K562 (cell line): ENCODE measurements around the gene ATG12.

Source experiments
- DACH1 ChIP-seq: fragments of 450-650 bp; IDR thresholded peaks from 2 replicates; pipeline ENCODE4 v1.6.1; 2018; ENCODE audit not compliant: partially characterized antibody
- HDGF ChIP-seq: fragments of 450-650 bp; IDR thresholded peaks from 2 replicates; pipeline ENCODE4 v1.6.1; 2016
- LEF1 ChIP-seq: fragments of 450-650 bp; IDR thresholded peaks from 2 replicates; pipeline ENCODE4 v1.6.1; 2016; ENCODE audit warnings: mild to moderate bottlenecking
- POLR2AphosphoS5 ChIP-seq: IDR thresholded peaks from 2 replicates; pipeline ENCODE4 v1.6.1; 2011; ENCODE audit warnings: mild to moderate bottlenecking, low read depth, low read length, moderate library complexity; ENCODE audit not compliant: control insufficient read depth, insufficient read depth
- SMARCB1 ChIP-seq: IDR thresholded peaks from 2 replicates; pipeline ENCODE4 v1.6.1; 2011; ENCODE audit warnings: improper control_type of control experiment, low read depth; ENCODE audit not compliant: insufficient read length

DNA sequence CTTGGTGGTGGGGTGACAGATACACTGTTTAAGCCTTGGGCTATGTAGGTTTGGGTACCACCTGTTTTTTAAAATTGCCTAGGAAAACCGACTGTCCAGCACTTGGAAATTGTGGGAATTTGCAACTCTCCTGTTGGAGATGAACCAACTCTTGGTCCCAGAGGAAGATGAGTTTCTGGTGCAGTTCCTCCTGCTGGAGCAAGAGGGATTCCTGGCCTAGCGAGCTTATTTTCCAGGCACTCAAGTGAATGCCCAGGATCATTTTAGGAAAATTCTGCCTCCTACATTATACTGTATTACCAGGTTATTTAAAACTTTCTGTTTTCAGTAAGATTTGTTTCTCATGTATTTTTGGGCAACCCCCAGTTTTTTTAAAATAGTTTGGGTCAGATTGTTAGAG, 34.1 kb upstream of the ATG12 start:
- TF ChIP-seq HDGF = no peak
- TF ChIP-seq LEF1 = no peak
- no peak for TF ChIP-seq SMARCB1
- no peak for TF ChIP-seq DACH1
- TF ChIP-seq POLR2AphosphoS5 = no peak
